EL (cell line): ENCODE results near the gene MADCAM1.

Source experiments
- DNase-seq: peaks from one replicate; pipeline ENCODE4 v3.0.0-alpha.2; 2016

MADCAM1 gene

DNA sequence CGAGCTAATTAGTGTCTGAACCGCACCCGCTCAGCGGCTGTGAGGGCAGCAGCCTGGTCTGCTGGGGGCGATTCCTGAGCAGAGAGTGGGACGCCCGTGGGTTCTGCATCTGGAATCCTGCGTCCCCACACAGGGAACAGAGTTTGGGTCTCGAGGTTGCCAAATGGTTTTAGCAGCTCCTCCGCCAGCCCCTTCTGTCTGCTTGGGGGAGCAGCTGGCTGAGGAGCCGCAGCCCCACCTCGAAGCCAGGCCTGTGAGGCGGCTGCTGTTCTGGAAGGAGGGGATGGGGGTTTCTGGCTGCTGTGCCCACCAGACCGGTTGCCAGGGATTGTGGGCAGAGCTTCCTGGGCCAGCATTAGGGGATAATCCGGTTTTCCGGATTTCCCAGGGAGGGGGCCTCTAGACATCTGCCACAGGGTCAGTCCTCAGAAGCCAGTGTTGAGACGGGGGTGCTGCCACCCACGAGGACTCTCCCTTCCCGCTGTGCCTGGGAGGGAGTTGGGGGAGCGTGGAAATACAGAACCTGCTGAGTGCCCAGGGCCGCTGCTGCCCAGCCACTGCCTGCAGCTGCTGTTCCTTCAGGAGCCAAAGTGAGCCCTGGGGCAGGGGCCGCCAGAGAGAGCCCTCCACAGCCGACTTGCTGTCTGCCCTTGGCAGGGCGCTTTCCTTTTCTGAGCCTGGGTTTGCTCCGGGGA is 37.2 kb downstream of the MADCAM1 start:
- no peak for DNase-seq

GRCh38 chr19:534088-534487 is 37.8 kb downstream of the MADCAM1 start:
- no peak for DNase-seq

DNA sequence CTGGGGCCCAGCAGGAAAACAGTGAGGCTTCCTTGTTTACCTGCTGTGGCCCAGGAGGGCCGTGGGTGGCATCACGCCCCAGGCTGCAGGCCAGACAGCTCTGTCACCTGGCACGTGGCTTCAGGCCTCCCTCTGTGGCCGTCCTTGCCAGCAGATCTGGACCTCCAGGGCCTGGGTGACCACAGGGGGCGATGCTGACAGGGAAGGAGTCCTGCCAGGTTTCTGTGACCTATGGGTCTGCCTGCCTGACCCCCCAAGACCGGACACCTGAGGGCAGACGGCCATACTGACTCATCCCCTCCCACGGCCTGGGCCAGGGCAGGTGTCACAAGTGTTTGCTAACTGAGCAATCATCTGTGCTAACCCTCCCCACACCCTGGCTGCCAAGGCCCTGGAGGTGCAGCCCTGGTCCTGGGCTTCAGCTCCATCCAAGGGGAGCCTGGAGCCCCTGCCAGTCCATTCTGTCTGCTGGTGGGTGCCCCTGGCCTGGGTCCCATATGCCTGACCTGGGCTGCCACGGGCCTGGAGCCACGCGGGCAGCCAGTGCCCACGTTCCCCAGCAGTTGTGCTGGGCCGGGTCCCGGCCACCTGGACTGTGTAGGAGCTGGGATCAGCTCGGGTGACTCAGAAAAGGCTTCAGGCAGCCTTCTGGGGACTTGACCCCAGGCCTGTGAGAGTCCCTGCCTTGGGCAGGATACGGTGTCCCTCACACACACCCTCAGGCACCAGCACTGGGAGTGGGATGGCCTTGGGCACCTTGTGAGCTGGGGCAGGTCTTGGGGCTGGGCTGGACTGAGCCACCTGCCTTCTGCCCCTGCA is 38.9 kb downstream of the MADCAM1 start:
- DNase-seq: no peak

DNA sequence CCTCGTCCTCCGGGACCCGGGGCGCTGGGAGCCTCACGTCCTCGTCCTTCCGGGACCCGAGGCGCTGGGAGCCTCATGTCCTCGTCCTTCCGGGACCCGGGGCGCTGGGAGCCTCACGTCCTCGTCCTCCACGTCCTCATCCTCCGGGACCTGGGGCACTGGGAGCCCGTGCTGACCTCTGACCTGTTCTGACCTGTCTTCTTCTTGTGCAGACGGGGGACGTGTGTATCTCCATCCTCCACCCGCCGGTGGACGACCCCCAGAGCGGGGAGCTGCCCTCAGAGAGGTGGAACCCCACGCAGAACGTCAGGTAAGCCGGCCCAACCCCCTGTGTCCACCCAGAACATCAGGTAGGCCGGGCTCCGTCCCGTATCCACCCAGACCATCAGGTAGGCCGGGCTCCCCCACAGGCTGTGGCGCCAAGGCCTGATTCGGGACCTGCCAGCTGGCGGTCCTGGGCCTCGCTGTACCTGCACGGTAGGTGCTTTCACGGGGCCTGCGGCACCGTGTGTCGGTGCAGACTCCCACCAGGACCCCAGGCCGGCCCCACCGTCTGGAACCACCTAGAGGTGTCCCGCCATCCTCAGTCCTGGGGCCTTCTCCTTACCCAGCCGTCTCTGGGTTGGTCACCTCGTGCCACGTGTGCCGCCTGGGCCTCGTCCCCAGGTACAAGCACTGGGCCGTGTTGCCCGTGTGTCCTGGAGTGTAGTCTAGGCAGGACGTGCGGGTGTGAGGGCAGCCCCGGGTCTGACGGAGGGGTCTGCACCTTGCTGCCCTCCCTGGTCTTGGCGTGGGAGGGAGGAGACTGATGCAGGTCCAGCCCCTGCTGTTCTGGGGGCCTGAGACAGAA is 40.0 kb downstream of the MADCAM1 start:
- DNase-seq: no peak

DNA sequence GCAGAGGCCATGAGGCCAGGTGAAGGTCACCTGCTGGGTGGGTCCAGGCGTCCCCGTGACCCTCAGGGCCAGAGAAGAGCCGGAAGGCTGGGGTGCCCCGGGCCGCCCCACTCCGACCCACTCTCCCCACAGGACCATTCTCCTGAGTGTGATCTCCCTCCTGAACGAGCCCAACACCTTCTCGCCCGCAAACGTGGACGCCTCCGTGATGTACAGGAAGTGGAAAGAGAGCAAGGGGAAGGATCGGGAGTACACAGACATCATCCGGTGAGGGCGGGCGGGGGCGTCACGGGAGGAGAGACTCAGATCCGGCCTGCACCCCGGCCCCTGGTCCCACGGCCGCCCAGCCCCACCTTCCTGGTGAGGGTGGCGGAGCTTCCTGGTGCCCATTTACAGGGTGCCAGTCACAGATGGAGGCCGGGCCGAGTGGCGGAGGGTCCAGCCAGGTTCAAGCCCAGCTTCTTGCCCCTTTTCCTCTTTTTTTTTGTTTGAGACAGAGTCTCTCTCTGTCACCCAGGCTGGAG is 40.7 kb downstream of the MADCAM1 start:
- DNase-seq: no peak

- no peak for DNase-seq
Measured at GRCh38 chr19:538641-539428, 42.5 kb downstream of the MADCAM1 start.

GRCh38 chr19:539429-540030 is 43.2 kb downstream of the MADCAM1 start:
- DNase-seq: no peak

- DNase-seq: no peak
Measured at GRCh38 chr19:540867-541637, 44.8 kb downstream of the MADCAM1 start.

- DNase-seq: no peak
Measured at GRCh38 chr19:541699-542098, 45.4 kb downstream of the MADCAM1 start.

DNA sequence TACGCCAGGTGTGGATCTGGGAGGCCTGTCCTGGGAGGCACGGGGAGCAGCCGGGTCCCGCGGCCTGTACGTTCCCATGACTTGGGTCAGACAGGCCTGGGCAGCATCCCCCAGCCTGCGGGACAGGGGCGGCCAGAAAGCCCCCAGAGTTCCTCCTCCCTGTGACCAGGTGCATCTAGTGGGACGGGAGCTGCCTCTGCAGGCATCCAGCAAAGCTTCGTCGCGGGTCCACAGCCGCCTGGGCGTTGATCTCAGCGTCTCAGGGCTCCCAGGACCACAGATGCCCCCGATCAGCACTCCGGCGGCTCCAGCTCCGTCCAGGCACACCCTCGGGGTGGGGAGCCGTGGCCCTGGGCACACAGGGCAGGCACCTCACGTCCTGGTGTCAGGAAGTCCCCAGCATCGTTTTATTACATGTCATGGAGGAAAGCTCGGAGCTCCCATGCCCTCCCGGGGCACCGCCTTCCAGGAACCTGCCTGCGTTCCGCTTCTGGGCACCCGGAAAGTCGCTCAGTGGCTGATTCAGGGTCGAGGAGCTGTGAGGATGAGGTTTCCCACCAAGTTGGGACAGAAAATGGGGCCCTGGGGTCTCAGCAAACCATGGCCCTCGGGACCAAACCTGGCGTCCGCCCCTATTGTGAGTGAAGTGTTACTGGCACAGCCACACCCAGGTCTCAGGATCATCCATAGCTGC is 46.0 kb downstream of the MADCAM1 start:
- no peak for DNase-seq

DNA sequence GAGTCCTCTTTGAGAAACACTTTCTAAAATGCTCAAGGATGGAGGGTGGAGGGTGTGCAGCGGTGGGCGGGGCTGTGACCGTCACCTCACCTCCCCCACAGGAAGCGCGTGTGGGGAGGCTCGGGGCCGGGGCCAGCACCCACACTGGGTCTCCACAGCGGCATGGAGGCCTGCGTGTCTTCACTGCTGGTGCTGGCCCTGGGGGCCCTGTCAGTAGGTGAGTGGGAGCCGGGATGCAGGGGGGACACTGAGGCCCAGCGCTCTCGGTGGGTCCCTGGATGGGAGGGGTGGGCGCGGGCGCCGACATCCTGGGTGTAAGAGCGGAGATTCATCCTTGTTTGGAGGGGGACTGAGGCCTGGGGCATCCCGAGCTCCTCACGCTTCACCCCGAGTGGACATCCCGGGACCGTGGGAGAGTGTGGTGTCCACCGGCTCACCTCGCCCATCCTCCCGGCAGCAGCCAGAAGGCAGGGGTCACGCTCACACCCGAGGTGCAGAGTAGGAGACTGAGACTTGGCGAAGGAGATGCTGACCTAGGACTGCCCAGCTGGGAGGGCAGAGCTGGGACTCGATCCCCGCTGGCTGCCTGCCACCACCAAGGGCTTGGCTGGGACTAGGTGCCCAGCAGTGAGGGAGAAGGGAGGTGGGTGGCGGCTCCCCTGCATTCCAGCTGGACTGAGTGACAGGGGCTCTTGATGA is 47.8 kb downstream of the MADCAM1 start, which contains the start of gene GZMM:
Gene GZMM, plus strand, starts transcription at position 144 of the 699 bp plus-strand sequence. Its CDS starts 19 bp downstream, at position 163.
- DNase-seq: no peak

DNA sequence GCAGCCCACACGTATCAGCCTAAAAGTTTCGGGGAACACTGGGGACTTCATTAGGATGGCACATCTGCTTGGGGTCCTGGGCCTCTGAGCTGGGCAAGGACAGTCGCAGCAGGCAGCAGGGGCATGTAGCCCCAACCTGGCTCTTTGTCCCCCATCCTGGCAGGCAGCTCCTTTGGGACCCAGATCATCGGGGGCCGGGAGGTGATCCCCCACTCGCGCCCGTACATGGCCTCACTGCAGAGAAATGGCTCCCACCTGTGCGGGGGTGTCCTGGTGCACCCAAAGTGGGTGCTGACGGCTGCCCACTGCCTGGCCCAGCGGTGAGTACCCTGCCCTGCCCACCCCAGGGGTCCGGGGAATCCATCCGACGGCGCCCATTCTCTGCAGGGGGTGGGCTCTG is 50.8 kb downstream of the MADCAM1 start:
- DNase-seq: no peak

DNA sequence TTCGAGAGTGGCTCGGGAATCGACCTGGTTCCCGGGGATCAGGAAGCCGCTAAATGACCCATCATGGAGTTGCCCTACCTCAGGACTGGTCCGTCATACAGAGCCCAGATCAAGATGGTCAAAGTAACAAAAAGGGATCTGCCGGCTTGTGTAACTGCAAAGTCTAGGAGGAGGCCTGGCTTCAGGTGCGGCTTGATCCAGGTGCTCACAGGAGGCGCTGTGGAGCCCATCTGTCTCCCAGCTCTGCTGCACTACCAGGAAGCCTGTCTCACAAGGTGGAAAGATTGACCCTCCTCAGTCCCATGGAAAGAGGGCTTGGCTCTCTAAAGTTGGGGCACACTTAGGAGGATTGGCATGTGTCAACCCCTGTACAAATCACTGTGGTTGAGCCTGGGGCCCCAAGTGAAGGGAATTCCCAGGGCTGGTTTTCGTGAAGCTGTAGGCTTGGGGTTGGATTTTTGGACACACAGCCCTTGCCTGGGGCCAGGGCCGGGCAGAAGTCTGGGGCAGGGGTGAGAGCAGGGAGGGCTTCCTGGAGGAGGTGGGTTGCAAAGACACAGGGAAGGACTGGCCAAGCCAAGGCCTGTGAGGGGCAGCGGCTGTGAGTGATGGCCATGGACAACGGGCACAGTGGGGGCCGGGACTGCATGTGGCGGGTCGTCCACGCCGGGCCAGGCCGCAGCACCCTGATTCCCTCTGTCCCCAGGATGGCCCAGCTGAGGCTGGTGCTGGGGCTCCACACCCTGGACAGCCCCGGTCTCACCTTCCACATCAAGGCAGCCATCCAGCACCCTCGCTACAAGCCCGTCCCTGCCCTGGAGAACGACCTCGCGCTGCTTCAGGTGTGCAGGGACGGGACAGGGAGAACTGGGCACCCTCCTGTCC is 51.8 kb downstream of the MADCAM1 start:
- no peak for DNase-seq

- no peak for DNase-seq
Measured at GRCh38 chr19:548886-549830, 52.9 kb downstream of the MADCAM1 start.

DNA sequence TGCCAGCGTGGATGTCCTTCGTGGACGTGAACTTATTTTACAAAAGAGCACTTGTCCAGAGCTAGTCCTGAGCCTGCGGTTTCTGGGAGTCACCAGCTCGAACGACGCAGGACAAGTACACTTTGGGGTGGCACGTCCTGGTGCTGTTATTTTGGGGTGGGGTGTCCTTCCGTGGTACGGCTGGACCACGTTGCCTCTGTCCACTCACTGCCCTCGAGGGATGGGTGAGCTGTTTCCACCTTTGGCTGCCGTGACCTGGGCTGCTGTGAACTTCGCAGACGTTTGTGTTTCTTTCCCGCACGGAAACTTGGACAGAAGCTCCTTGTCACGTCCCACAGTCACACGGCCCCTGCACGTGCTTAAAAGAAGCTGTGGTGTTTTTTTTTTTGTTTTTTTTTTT is 58.5 kb downstream of the MADCAM1 start:
- no peak for DNase-seq
